ENCODE measurements around the gene TNFAIP1. TPM values are rescaled to one million over a fixed set of nuclear protein-coding genes. Genes with fewer than 3 reads are reported as not detected.

Gene TNFAIP1
- total RNA-seq, 1 experiment from 2014 or later: 21.8 TPM

- Mint-ChIP-seq H3K4me1 (peaks cover 29 to 31% of the 10 kb centered on the region in 2 experiments), H3K9me3 (no peaks in the 10 kb centered on the region; a peak in 1 of 5 replicates), H3K36me3 (ENCODE audit: insufficient read depth in 1 of 3, low read depth in 3 of 3) (peaks cover 9 to 12% (median 9%) of the 10 kb centered on the region in 3 experiments; a peak in 6 of 7 replicates), H3K27me3 (ENCODE audit: low read depth) (no peaks in the 10 kb centered on the region; the same call in 1 of the 2 replicates), H3K27ac (no peak overlapping the region; a peak in 1 of 7 replicates), H3K4me3 (no peak overlapping the region)
- H3K23ac ChIP-seq (ENCODE audit: insufficient read length, low read depth, low read length): no peak overlapping the region
- WGBS (ENCODE audit: extremely low coverage, insufficient read length, low lambda C conversion rate): no CpG with 5 or more reads among the region's 4 CpGs
- no peak overlapping the region for H3K27ac ChIP-seq (ENCODE audit: insufficient read length, low read depth, low read length)
- H3K27me3 ChIP-seq (ENCODE audit: insufficient read depth, low read length): no peaks in the 10 kb centered on the region
- no peak overlapping the region for H2AFZ ChIP-seq (ENCODE audit: low read length)
- no peak overlapping the region for H4K5ac ChIP-seq (ENCODE audit: insufficient read length, low read depth, low read length)
- no peak overlapping the region for H3T11ph ChIP-seq (ENCODE audit: low read length)
- H2BK120ac ChIP-seq (ENCODE audit: low read depth, low read length, poor library complexity, severe bottlenecking): no peak overlapping the region
- H3K79me2 ChIP-seq (ENCODE audit: insufficient read depth, low read length): peaks cover 20% of the 10 kb centered on the region
- peaks cover 2% of the 10 kb centered on the region; the same call in 1 of the 2 replicates for H3K4me1 ChIP-seq (ENCODE audit: insufficient read depth, low read length)
- DNase-seq: no peak
- H3K4me2 ChIP-seq (ENCODE audit: insufficient read depth, insufficient read length, low read length): no peak overlapping the region
- H3K9me3 ChIP-seq (ENCODE audit: control insufficient read depth, low read depth, low read length): no peaks in the 10 kb centered on the region
- H3K18ac ChIP-seq (ENCODE audit: insufficient read length, low read depth, low read length): no peak overlapping the region
- H3K56ac ChIP-seq (ENCODE audit: insufficient read length, low read depth, low read length): no peak overlapping the region
- no peak overlapping the region for H3K14ac ChIP-seq (ENCODE audit: insufficient read depth, low read length)
- H2BK15ac ChIP-seq (ENCODE audit: low read depth, low read length): no peak overlapping the region
- H4K91ac ChIP-seq (ENCODE audit: insufficient read length, low read depth, low read length): no peak overlapping the region
- H2BK20ac ChIP-seq (ENCODE audit: low read depth, low read length, poor library complexity, severe bottlenecking): no peak overlapping the region
- H3K79me1 ChIP-seq (ENCODE audit: insufficient read depth, low read depth, low read length, poor library complexity, severe bottlenecking): no peaks in the 10 kb centered on the region
- H2BK12ac ChIP-seq (ENCODE audit: insufficient read length, low read depth, low read length): no peak overlapping the region
- H3K23me2 ChIP-seq (ENCODE audit: insufficient read length, low read depth, low read length, poor library complexity, severe bottlenecking): peaks cover 27% of the 10 kb centered on the region
- no peak for TF ChIP-seq CTCF (conservative IDR thresholded peaks at IDR 0.05)
- H3K9ac ChIP-seq (ENCODE audit: extremely low read depth, insufficient read length, low read length): no peak overlapping the region
- H2AK5ac ChIP-seq (ENCODE audit: insufficient read length, low read length): no peak overlapping the region
- no peak overlapping the region for H4K8ac ChIP-seq (replicated peaks; ENCODE audit: insufficient read length, low read depth, low read length)
- H4K20me1 ChIP-seq (ENCODE audit: control insufficient read depth, insufficient read depth, insufficient read length): no peaks in the 10 kb centered on the region
- no peak overlapping the region for H2BK5ac ChIP-seq (ENCODE audit: insufficient read length, low read length)
- H3K4ac ChIP-seq (ENCODE audit: low read depth, low read length): no peak overlapping the region
These were observed 19.5 kb upstream of the TNFAIP1 start for GRCh38 chr17:28315846-28316705.
